HCT116 (cell line): ENCODE data around the gene GSTA4. TPM values are rescaled to one million over a fixed set of nuclear protein-coding genes. Genes with fewer than 3 reads are reported as not detected.

Experiments
- ATAC-seq: fragments of 200-7000 bp; cut with Tn5 transposase; 2 replicates; pipeline ENCODE4 v1.9.1; 2020; ENCODE audit warnings: mild to moderate bottlenecking, moderate library complexity
- BruUV-seq: library from RNA; stranded (reverse); fragments of 400-500 nt; replicated peaks from 2 replicates; lab custom pipeline; 2021; lab: Mats Ljungman, UMichigan
- CTCF ChIA-PET: fragments of 300-600 bp; sonication (Branson Sonifier 250); formaldehyde crosslinking; loops from one replicate; lab custom pipeline; 2021; ENCODE audit warnings: antibody characterized with exemption; lab: Charles Lee
- POLR2A ChIA-PET: fragments of 300-600, 350-600 bp; sonication (Branson Sonifier 250); formaldehyde crosslinking; loops from one replicate; lab custom pipeline; 2021; ENCODE audit warnings: antibody characterized with exemption; lab: Charles Lee
- RAD21 ChIA-PET, 2 experiments: fragments of 300-600 bp; sonication (Branson Sonifier 250); formaldehyde crosslinking; loops; one replicate each; lab custom pipeline; 2023; ENCODE audit warnings: low total read pairs in 2 of 2; ENCODE audit not compliant: uncharacterized antibody in 2 of 2, unreplicated experiment in 2 of 2, low non-redundant PET in 1 of 2; lab: Charles Lee
- DNase-seq: peaks from one replicate; pipeline ENCODE4 v3.0.0-alpha.2; 2010; ENCODE audit warnings: low read depth, low spot score
- H2AFZ ChIP-seq: fragments of 200-600 bp; shearing (Covaris generic), sonication (generic); 2 replicates; pipeline ENCODE4 v1.6.1; 2017; ENCODE audit warnings: low read depth, mixed run types, mixed read lengths, antibody characterized with exemption, low read length; ENCODE audit not compliant: poor library complexity, severe bottlenecking
- H3K27ac ChIP-seq: 2 replicates; pipeline ENCODE4 v1.5.1; 2012; ENCODE audit warnings: low read depth, low read length
- H3K27me3 ChIP-seq: fragments of 200-600 bp; sonication (generic); 2 replicates; pipeline ENCODE4 v1.6.1; 2016; ENCODE audit warnings: mixed run types, low read length, mixed read lengths; ENCODE audit not compliant: insufficient read depth
- H3K36me3 ChIP-seq, 2 experiments: fragments of 200-500 bp in 1 of 2; fragments of 200-600 bp in 1 of 2; sonication (Bioruptor generic) in 1 of 2; sonication (generic) in 1 of 2; 2 replicates each; pipeline versions ENCODE4 v1.5.1 to v1.6.1; 2014 to 2016; ENCODE audit warnings: low read length in 2 of 2, inconsistent platforms in 1 of 2, mixed read lengths in 1 of 2, mixed run types in 1 of 2; ENCODE audit not compliant: insufficient read depth in 2 of 2, control insufficient read depth in 1 of 2
- H3K4me1 ChIP-seq, 2 experiments: fragments of 200-600 bp in 1 of 2; sonication (generic) in 1 of 2; 2 replicates each; pipeline versions ENCODE4 v1.5.1 to v1.6.1; 2012 to 2017; ENCODE audit warnings: low read length in 2 of 2, inconsistent platforms in 1 of 2, mild to moderate bottlenecking in 1 of 2, mixed read lengths in 1 of 2, mixed run types in 1 of 2, moderate library complexity in 1 of 2; ENCODE audit not compliant: insufficient read depth in 2 of 2, control insufficient read depth in 1 of 2
- H3K4me2 ChIP-seq: fragments of 200-600 bp; sonication (generic); 2 replicates; pipeline ENCODE4 v1.6.1; 2017; ENCODE audit warnings: mixed run types, low read length, mixed read lengths
- H3K4me3 ChIP-seq, 2 experiments: fragments of 200-600 bp in 1 of 2; sonication (generic) in 1 of 2; replicated peaks in 1 of 2; 2 replicates each; pipeline ENCODE4 v1.5.1; 2011 to 2016; ENCODE audit warnings: low read length in 2 of 2, control low read depth in 1 of 2, low read depth in 1 of 2, mild to moderate bottlenecking in 1 of 2, mixed read lengths in 1 of 2, mixed run types in 1 of 2
- H3K79me2 ChIP-seq: fragments of 200-600 bp; sonication (generic); 2 replicates; pipeline ENCODE4 v1.6.1; 2017; ENCODE audit warnings: mild to moderate bottlenecking, mixed run types, low read length, moderate library complexity, mixed read lengths; ENCODE audit not compliant: insufficient read depth
- H3K9ac ChIP-seq: fragments of 200-600 bp; sonication (generic); 2 replicates; pipeline ENCODE4 v1.6.1; 2016; ENCODE audit warnings: low read length, mixed read lengths
- H3K9me2 ChIP-seq: fragments of 200-600 bp; sonication (generic), shearing (Covaris generic); 2 replicates; pipeline ENCODE4 v1.6.1; 2017; ENCODE audit warnings: mixed run types, mild to moderate bottlenecking, moderate library complexity; ENCODE audit not compliant: insufficient read depth
- H3K9me3 ChIP-seq, 2 experiments: fragments of 200-500 bp in 1 of 2; fragments of 200-600 bp in 1 of 2; sonication (Bioruptor generic) in 1 of 2; sonication (generic) in 1 of 2; 2 replicates each; pipeline ENCODE4 v1.6.1; 2014 to 2017; ENCODE audit warnings: low read length in 2 of 2, mixed read lengths in 2 of 2, inconsistent platforms in 1 of 2, low read depth in 1 of 2, mild to moderate bottlenecking in 1 of 2, mixed run types in 1 of 2, moderate library complexity in 1 of 2; ENCODE audit not compliant: control insufficient read depth in 1 of 2, insufficient read depth in 1 of 2
- H4K20me1 ChIP-seq: fragments of 200-600 bp; sonication (generic), shearing (Covaris generic); 2 replicates; pipeline ENCODE4 v1.6.1; 2017; ENCODE audit warnings: mixed run types, mild to moderate bottlenecking, moderate library complexity; ENCODE audit not compliant: insufficient read depth
- ATF3 ChIP-seq: IDR thresholded peaks from 2 replicates; pipeline ENCODE4 v1.6.1; 2012
- CBX3 ChIP-seq: IDR thresholded peaks from 2 replicates; pipeline ENCODE4 v1.6.1; 2012; ENCODE audit warnings: low read depth
- ELF1 ChIP-seq: IDR thresholded peaks from 2 replicates; pipeline ENCODE4 v1.6.1; 2012; ENCODE audit warnings: low read depth, borderline replicate concordance
- EZH2 ChIP-seq: fragments of 200-600 bp; sonication (generic); IDR thresholded peaks from 2 replicates; pipeline ENCODE4 v1.6.1; 2017; ENCODE audit warnings: antibody characterized with exemption, mixed run types
- EZH2phosphoT487 ChIP-seq: fragments of 200-600 bp; IDR thresholded peaks from 2 replicates; pipeline ENCODE4 v1.6.1; 2018; ENCODE audit warnings: antibody characterized with exemption, borderline replicate concordance
- POLR2AphosphoS5 ChIP-seq: IDR thresholded peaks from 2 replicates; pipeline ENCODE4 v1.6.1; 2011; ENCODE audit warnings: mild to moderate bottlenecking, low read depth, low read length, moderate library complexity
- RAD21 ChIP-seq: IDR thresholded peaks from 2 replicates; pipeline ENCODE4 v1.6.1; 2012; ENCODE audit warnings: low read depth, mild to moderate bottlenecking
- REST ChIP-seq: IDR thresholded peaks from 2 replicates; pipeline ENCODE4 v1.6.1; 2012; ENCODE audit warnings: low read depth
- SP1 ChIP-seq: IDR thresholded peaks from 2 replicates; pipeline ENCODE4 v1.6.1; 2012; ENCODE audit warnings: low read depth
- ZBTB33 ChIP-seq: IDR thresholded peaks from 2 replicates; pipeline ENCODE4 v1.6.1; 2011; ENCODE audit warnings: mild to moderate bottlenecking, low read length, moderate library complexity; ENCODE audit not compliant: insufficient replicate concordance; ENCODE audit errors: extremely low read depth
- ZNF274 ChIP-seq: fragments of 200-500 bp; sonication (Bioruptor generic); IDR thresholded peaks from 2 replicates; pipeline ENCODE4 v1.6.1; 2014; ENCODE audit warnings: mild to moderate bottlenecking, low read depth, low read length, inconsistent platforms
- intact Hi-C: fragments of 100-400 bp; cut with micrococcal nuclease; formaldehyde crosslinking; loops from 2 replicates; pipeline ENCODE4 v1.10.0; 2022
- total RNA-seq: library from RNA; stranded (reverse); gene quantifications from one replicate; pipeline ENCODE4 v1.2.1, GENCODE V29; 2021; ENCODE audit not compliant: unreplicated experiment

Gene GSTA4
- total RNA-seq, 1 experiment from 2014 or later: 2.2 TPM

GRCh38 chr6:52983159-52983848, 11.8 kb downstream of the GSTA4 start:
- Histone ChIP-seq H4K20me1 (no peaks in the 10 kb centered on the region), H3K36me3 (no peaks in the 10 kb centered on the region), H3K9me3 (no peaks in the 10 kb centered on the region), H3K4me2 (no peak overlapping the region), H3K4me3 (no peak overlapping the region), H2AFZ (no peak overlapping the region), H3K79me2 (no peaks in the 10 kb centered on the region), H3K9me2 (no peaks in the 10 kb centered on the region), H3K27ac (no peak overlapping the region), H3K27me3 (no peaks in the 10 kb centered on the region), H3K4me1 (no peaks in the 10 kb centered on the region), H3K9ac (no peak overlapping the region)
- DNase-seq (no peak), ATAC-seq (no peak)
- CTCF ChIA-PET: no interaction called here
- no TSS peak for BruUV-seq
- intact Hi-C loops: no loop called here
- TF ChIP-seq ATF3 (no peak), REST (no peak), EZH2phosphoT487 (no peak), ELF1 (no peak), EZH2 (no peak), SP1 (no peak), RAD21 (no peak), ZBTB33 (no peak), POLR2AphosphoS5 (no peak), ZNF274 (no peak), CBX3 (no peak)
- RAD21 ChIA-PET: no interaction called here
- POLR2A ChIA-PET: no interaction called here
